Activated effector memory CD4-positive, alpha-beta T cell treated with Interleukin-2 at 50 U/mL for 16 hours (primary cell): ENCODE measurements around the gene S100A14.

Experiments used
- DNase-seq: peaks from one replicate; pipeline ENCODE4 v3.0.0-alpha.2; 2020

S100A14 gene

DNA sequence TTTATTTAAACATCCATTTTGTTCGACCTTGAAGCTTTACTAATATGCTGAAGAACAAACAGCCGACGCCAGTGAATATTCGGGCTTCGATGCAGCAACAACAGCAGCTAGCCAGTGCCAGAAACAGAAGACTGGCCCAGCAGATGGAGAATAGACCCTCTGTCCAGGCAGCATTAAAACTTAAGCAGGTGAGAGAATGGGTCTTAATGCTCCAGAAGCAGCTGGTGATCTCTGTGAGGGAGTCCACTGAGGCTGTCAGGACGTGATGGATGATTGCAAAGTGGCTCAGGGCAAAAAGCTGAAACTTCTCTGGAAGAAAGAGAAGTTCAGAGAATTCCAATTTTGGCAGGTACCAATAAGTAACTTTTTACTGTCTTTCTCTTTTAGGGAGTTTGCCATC lies 22.1 kb upstream of the S100A14 start:
- DNase-seq = no peak

DNA sequence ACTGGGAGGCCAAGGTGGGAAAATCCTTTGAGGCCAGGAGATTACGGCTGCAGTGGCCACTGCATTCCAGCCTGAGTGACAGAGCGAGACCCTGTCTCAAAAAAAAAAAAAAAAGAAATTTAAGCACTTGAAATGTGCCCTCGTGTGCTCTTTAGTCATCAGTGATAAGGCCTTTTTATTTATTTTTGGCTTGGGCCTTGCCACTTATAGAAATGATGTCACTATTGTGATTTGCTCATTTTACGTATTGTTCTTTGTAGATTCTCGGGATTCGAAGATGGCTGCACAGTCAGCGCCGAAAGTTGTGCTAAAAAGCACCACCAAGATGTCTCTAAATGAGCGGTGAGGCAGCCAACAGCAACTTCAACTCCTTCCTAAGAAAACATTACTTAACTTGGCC lies 20.2 kb upstream of the S100A14 start:
- no peak for DNase-seq

DNA sequence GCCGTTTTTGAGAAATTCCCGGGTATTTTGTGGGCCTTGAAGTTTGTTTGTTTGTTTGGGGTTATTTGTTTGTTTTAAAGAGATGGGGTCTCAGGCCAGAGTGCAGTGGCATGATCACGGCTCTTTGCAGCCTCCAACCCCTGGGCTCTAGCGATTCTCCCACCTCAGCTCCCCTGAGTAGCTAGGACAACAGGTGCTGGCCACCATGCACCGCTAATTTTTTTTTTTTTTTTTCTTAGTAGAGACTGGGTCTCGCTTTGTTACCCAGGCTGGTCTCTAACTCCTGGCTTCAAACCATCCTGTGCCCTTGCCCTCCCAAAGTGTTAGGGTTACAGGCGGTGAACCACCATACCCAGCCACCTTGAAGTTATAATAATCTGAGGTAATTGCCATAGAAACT lies 19.7 kb upstream of the S100A14 start:
- DNase-seq = no peak

- peak; percentile 94 for DNase-seq
These were observed 17.9 kb upstream of the S100A14 start, which contains the start of gene CHTOP for GRCh38 chr1:153633754-153634665. Gene CHTOP (plus strand): TSS chr1:153634066. CDS start chr1:153636589, 2,523 bp downstream.

DNA sequence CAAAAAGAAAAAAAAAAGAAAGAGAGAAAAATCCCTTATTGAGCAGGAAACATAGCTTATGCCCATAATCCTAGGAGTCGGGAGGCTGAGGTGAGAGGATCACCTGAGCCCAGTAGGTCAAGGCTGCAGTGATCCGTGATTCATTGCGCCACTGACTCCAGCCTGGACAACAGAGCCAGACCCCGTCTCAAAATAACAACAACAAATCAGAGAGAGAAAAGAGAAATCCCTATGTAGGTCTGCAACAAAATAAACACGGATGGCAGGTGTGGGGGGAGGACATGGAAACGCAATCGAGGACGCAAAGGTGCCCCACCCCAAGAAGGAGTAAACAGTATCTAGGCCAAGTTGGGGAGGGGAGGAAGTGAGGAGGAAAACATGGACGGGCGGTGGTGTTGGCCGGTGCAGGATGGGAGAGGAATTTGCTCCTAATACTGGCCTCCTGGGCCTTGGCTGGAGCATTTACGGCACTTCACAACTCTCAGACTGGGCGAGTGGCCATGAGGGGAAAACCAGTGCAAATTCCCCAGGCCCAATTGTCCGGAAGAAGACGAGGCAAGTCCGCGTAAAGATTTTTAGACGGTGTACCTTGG lies 17.1 kb upstream of the S100A14 start:
- no peak for DNase-seq

DNA sequence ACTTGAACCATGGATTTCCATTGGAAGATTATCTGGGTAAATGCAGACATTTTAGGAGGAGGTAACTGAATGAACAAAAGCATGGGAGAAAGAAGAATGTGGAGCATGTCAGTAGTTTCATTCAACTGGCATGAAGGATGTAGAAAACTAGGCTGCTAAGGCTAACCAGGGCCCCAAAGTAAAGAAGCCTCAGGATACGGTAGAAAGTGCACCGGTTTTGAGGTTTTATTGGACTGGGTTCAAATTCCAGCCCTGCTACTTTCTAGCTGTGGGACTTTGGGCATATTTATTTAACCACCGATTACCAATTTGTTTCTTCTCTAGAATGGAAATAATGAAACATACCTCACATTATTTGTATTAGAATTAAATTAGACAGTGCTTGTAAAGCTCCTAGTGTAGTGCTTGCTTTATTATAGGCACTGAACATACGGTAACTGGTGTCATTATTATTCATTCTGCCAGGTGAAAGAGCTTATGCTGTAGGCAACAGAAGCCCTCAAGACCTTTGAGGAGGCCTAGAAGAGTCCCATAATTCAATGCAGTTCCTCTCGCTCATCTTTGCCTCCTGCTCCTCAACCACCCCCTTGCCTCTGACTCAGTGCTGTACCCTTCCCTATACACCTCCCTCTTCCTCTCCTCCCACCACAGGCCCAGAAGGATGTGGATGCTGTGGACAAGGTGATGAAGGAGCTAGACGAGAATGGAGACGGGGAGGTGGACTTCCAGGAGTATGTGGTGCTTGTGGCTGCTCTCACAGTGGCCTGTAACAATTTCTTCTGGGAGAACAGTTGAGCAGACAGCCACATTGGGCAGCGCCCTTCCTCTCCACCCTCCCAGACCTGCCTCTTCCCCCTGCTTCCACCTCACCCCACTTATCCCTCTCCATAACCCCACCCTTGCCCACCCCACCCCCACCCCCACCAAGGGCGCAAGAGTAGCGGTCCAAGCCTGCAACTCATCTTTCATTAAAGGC lies 15.2 kb upstream of the S100A14 start:
- no peak for DNase-seq

DNA sequence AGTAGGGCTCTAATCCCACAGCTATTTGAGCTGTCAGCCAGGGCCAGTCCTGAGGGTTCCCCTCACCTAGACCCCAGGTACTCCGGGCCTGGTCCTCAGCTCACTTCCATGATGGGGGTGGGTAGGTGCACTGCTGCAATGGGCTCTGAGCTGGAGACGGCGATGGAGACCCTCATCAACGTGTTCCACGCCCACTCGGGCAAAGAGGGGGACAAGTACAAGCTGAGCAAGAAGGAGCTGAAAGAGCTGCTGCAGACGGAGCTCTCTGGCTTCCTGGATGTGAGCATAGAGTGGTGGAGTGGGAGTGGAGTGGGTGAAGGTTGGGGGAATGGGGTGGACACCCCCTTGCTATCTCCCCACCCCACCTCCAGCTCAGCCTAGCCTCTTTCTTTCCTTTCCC lies 14.3 kb upstream of the S100A14 start:
- DNase-seq = no peak

- no peak for DNase-seq
These were observed 13.8 kb upstream of the S100A14 start for GRCh38 chr1:153629971-153630370.

DNA sequence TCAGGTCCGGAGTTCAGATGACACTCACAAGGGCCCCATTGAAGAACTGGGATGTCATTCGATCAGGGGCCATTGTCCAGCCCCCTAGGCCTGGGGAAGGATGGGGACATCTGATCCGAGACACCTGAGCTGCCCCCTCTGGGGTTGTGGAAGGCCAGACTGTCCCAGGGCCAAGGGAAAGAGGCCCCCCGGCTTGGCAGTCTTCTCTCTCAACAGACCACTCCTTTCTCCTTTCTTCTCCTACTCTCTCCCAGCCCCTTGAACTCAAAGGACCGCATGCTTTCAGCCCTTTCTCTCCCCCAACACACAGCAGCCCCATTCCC lies 13.2 kb upstream of the S100A14 start:
- DNase-seq = no peak

DNA sequence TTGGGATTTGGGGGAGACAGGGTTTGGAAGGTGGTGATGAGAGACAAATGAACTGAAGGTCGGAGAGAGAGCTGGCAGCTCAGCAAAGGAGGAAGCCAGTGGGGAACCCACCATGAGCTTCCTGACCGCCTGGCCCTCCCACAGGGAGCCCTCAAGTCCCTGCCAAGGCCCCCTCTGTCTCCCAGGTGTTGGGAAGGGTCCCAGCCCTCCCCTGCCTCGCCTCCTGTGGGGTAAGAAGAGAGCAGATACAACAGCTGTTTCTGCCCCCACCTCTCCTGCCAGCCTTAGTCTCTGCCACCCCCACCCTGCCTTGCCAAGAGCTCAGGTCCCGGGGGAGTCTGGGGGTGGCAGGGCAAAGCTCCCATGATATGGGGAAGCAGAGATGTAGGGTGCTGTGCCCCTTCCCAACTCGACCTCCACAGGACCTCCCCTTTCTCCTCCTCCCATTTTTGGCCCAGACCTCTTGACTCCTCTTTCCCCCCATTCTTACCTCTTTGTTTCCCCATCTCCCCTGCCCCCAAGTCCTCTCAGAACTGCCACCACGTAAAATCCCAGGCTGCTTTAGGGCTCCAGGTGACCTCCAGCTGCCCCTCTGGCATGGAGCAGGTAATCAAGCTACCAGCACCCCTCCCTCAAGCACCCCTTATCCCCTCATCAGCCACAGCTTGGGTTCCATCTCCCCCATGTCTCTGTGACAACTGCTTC lies 12.7 kb upstream of the S100A14 start:
- DNase-seq = no peak

DNA sequence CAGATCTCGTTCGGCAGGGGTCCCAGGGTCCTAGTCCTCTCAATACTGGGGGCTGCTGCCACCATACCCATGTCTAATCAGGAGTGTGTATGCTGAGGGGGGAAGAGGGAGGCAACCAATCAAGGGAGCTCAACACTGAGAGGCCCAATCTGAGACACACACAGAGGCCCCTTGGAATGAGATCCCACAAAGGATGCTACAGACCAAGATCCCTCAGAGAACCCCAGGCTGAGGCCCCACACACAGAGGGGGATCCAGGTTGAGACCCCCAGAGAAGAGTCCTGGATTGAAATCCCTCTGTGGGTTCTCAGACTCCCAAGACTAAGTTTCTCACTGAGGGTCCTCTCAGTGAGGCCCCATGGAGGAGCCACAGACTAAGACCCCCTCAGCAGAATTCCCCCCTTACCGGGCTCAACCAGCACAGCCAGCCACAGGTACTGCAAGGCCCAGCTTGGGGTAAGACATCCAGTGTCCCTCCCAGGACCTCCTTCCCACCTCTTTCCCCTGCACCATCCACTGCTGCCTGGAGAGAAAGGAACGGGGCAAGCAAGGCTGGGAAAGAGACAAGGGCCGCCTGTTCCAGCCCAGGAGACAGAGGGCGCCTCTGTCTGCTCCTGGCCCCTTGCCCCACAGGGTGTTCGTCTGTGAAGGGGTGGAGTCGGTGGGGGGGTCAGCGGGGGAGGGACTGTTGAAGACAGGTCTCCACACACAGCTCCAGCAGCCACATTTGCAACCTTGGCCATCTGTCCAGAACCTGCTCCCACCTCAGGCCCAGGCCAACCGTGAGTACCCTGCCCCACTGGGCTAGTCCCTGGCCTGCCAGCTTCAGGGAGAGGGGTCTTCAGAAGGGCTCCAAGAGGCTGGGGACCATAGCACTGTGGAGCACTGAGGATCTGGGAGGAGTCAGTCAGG lies 11.8 kb upstream of the S100A14 start, which contains the start of gene S100A1:
Gene S100A1, plus strand, starts transcription at position 720 of the 912 bp plus-strand sequence. CDS start 2,088 bp downstream, outside the sequence.
- DNase-seq = no peak

DNA sequence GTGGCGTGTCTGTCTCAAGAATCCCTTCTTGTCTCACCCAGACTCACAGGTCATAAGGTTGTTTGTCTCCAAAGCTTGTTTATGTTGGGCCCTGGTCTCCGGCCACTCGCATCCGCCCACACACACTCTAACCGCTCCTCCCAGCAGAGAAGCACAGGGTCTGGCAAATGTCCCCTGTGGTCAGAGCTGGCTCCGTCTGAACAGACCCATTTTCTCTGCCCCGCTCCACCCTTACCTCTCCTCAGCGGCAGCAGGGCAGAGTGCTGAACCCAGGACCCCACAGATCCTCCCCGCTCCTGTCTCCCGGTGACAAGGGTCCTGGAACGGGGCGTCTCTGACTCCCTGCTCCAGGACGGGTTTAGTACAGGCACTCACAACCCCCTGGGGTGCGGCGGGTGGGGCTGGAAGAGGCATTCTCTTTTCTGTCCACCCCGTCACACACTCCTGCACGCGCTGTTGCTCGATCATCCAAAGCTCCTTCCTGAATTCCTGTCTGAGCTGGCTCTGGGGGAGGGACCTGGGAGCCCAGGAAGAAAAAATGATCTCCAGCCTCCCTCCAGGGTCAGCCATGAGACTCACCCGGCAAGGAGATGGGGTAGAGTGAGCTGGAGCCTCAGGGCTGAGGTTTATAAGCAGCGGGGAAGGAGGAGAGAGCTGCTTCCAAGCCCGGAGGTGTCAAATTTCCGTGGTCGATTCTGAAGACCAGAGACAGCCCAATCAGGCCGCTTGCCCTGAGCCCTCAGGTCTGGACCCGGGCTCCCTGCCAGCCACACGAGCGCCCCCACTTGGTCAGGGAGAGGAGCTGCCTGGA lies 11.0 kb upstream of the S100A14 start, which contains the start of gene S100A13:
Gene S100A13, minus strand, starts transcription at position 602 of the 811 bp plus-strand sequence. CDS start 1,033 bp downstream, outside the sequence.
- no peak for DNase-seq

GRCh38 chr1:153626477-153626903 lies 10.4 kb upstream of the S100A14 start:
- DNase-seq = no peak

DNA sequence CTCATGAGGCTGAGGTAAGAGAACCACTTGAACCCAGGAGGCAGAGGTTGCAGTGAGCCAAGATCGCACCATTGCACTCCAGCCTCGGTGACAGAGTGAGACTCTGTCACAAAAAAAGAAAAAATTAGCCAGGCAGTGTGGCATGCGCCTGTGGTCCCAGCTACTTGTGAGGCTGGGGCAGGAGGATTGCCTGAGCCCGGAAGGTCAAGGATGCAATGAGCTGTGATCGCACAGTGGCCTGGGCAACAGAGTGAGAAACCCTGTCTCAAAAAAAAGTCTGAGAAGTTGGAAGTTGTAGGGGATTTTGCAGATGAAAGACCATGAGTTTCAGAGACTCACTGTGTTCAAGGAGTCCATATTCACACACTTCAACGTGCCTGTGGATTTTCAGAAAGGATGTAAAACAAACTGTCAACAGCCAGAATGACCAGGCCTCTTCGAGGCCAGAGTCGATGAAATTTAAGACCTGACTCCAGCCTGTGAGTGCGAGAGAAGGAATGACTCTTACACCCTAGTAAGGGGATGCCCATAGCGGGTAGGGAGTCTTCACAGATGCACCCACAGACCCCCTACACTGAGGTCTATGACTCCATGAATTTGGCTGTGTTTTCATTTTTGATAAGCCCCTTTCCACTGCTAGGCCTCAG lies 9.0 kb upstream of the S100A14 start:
- DNase-seq = no peak

GRCh38 chr1:153623101-153623500 lies 7.0 kb upstream of the S100A14 start:
- no peak for DNase-seq

DNA sequence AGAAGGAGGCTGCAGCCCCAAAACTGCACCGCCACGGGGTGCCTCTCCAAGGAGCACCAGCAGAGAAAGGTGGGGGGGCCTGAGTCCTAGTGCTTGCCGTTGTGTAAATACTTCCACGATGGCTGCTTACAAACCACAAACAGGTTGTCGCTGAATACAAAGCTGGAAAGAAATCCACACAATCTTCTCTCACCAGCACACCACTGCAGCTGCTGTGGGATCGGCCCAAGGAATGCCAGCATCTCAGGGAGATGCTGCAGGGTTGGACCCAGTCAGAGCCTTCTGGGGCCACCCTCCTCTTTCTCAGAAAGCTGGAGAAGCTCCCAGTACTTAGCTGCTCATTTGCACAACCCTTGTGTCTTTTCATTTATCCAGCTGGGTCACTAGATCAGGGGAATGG lies 3.0 kb upstream of the S100A14 start:
- DNase-seq = no peak

- DNase-seq = peak; percentile 50
These were observed 1.5 kb upstream of the S100A14 start for GRCh38 chr1:153617663-153618062.

- no peak for DNase-seq
These were observed 789 bp upstream of the S100A14 start for GRCh38 chr1:153616917-153617311.

- DNase-seq = no peak
These were observed 719 bp downstream of the S100A14 start for GRCh38 chr1:153615406-153615805.

DNA sequence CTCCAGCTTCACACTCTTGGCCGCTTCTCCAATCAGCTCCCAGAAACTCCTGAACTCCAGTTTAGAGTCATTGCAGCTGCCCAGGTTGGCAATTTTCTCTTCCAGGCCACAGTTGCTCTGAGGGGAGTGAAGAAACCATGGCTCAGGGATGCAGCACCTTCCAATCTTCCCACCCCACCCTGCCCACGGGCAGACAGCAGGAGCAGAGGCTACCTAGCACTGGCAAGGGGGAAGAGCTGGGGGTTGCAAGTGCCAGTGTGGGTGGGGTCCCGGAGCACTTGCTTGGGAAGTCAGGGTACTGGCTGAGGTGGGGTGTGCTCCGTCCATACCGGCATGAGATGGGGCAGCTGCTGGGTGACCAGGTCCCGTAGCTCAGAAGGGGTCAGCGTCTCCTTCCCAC lies 1.2 kb downstream of the S100A14 start:
- DNase-seq = no peak
